ENCODE data around the gene MAP2K4.
A peak's percentile ranks its signal among the peaks of the same experiment; 100 is the strongest.

Gene MAP2K4

GRCh38 chr17:12037970-12038369 is 17.3 kb downstream of the MAP2K4 start:
- no peak overlapping the region for H3K4me3 ChIP-seq (ENCODE audit: low read length)
- TF ChIP-seq CTCF (conservative IDR thresholded peaks at IDR 0.05; ENCODE audit: low read length), result no peak
- no peak for DNase-seq (ENCODE audit: low read depth)

DNA sequence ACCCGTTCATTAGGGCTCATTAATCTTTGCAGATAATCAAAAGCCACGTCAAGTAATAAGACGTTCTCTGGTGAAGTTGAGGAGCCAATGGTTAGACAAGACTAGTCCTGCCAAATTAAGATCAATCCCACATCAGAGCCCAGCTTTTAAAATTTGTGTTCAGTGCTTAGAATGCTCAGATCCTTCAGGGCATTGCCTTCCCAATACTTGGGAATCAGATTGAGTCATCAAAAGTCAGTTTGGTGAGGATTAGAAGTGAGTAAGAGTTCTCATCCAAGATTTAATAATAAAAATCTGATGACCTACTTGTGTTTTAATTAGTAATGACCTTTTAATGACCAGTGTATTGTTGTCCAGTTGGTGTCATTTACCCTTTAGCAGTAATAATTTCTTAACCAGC is 19.8 kb downstream of the MAP2K4 start:
- no peak overlapping the region for H3K4me3 ChIP-seq (ENCODE audit: low read length)
- TF ChIP-seq CTCF (conservative IDR thresholded peaks at IDR 0.05; ENCODE audit: low read length), result no peak
- no peak for DNase-seq (ENCODE audit: low read depth)

DNA sequence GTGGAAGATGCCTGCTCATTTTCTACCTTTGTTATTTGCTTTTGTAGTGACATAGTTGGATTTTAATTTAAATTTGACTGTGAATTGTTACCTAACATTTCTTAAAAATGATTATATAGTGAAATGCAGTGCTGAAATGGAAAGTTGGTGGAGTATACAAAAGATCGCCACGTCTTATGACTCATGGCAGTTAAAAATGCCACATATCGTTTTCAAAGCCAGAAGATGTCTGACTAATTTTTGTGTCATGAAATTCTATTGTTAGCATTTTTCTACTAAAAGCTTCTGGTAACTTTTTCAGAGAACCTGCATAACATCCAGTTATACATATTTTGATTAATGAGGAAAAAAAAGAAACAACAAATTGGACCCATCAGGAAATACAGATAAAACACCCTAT is 20.6 kb downstream of the MAP2K4 start:
- no peak for TF ChIP-seq CTCF (conservative IDR thresholded peaks at IDR 0.05; ENCODE audit: low read length)
- DNase-seq (ENCODE audit: low read depth), result peak; percentile 71
- H3K4me3 ChIP-seq (ENCODE audit: low read length), result no peak overlapping the region

- DNase-seq (ENCODE audit: low read depth), result no peak
- H3K4me3 ChIP-seq (ENCODE audit: low read length), result no peak overlapping the region
- TF ChIP-seq CTCF (conservative IDR thresholded peaks at IDR 0.05; ENCODE audit: low read length), result no peak
Measured at GRCh38 chr17:12043702-12044101, 23.0 kb downstream of the MAP2K4 start.

GRCh38 chr17:12046786-12047185 is 26.1 kb downstream of the MAP2K4 start:
- DNase-seq (ENCODE audit: low read depth), result no peak
- no peak for TF ChIP-seq CTCF (conservative IDR thresholded peaks at IDR 0.05; ENCODE audit: low read length)

GRCh38 chr17:12047681-12048376 is 27.2 kb downstream of the MAP2K4 start:
- DNase-seq (ENCODE audit: low read depth), result no peak
- no peak for TF ChIP-seq CTCF (conservative IDR thresholded peaks at IDR 0.05; ENCODE audit: low read length)
- no peak overlapping the region for H3K4me3 ChIP-seq (ENCODE audit: low read length)

More at GRCh38 chr17:12046786-12047185, 26.1 kb downstream of the MAP2K4 start:
- H3K4me3 ChIP-seq (ENCODE audit: low read length), result no peak overlapping the region

GRCh38 chr17:12048843-12049473 is 28.3 kb downstream of the MAP2K4 start:
- TF ChIP-seq CTCF (conservative IDR thresholded peaks at IDR 0.05; ENCODE audit: low read length), result no peak

More at GRCh38 chr17:12048843-12049473, 28.3 kb downstream of the MAP2K4 start:
- no peak overlapping the region for H3K4me3 ChIP-seq (ENCODE audit: low read length)
- no peak for DNase-seq (ENCODE audit: low read depth)
